K562 (cell line): ENCODE results near the gene PADI1. TPM values are rescaled to one million over a fixed set of nuclear protein-coding genes. Genes with fewer than 3 reads are reported as not detected.

Experiments used
- ATAC-seq: fragments of 200-7000 bp; cut with Tn5 transposase; 3 replicates; pipeline ENCODE4 v1.9.1; 2020; ENCODE audit warnings: moderate library complexity
- BruUV-seq: library from RNA; stranded (reverse); fragments of 400-500 nt; replicated peaks from 2 replicates; lab custom pipeline; 2021; lab: Mats Ljungman, UMichigan
- CTCF ChIA-PET: fragments of 300-600 bp; formaldehyde crosslinking; extraction: SDS; loops from one replicate; lab custom pipeline; 2021; ENCODE audit warnings: low intra/inter-chr PET ratio; lab: Yijun Ruan, JAX
- POLR2A ChIA-PET: fragments of 300-600, 350-650 bp; sonication (Branson Sonifier 250); formaldehyde crosslinking; extraction: SDS; loops from one replicate; lab custom pipeline; 2021; ENCODE audit warnings: antibody characterized with exemption, inconsistent platforms; lab: Yijun Ruan, JAX
- DNase-seq, 4 experiments: peaks; one replicate each; pipeline versions ENCODE4 v3.0.0 to v3.0.0-alpha.2; 2011 to 2018; ENCODE audit warnings: low spot score in 3 of 4, mixed read lengths in 3 of 4; ENCODE audit errors: extremely low read depth in 1 of 4
- FAIRE-seq: peaks from 2 replicates; lab custom pipeline; 2011; peaks lifted over from hg19 to GRCh38; lab: Jason Lieb, UNC
- H2AFZ ChIP-seq: 2 replicates; pipeline ENCODE4 v1.6.0; 2011; ENCODE audit warnings: low read depth, low read length, control low read depth, inconsistent platforms
- H3K27ac ChIP-seq: fragments of 200-600 bp; 3 replicates; pipeline ENCODE4 v1.8.0; 2011; ENCODE audit warnings: low read depth, mild to moderate bottlenecking, control low read depth, inconsistent platforms, low read length, moderate library complexity, mixed read lengths; ENCODE audit errors: extremely low read depth
- H3K27me3 ChIP-seq, 2 experiments: fragments of 300-600 bp in 1 of 2; 2 replicates in 1 of 2; 3 replicates in 1 of 2; pipeline versions ENCODE4 v1.6.0 to v1.8.0; 2011; ENCODE audit warnings: inconsistent platforms in 2 of 2, low read length in 2 of 2, mild to moderate bottlenecking in 1 of 2, mixed read lengths in 1 of 2, moderate library complexity in 1 of 2; ENCODE audit not compliant: control insufficient read depth in 2 of 2, insufficient read depth in 2 of 2
- H3K36me3 ChIP-seq: fragments of 300-600 bp; 3 replicates; pipeline ENCODE4 v1.8.0; 2011; ENCODE audit warnings: mild to moderate bottlenecking, low read length, inconsistent platforms; ENCODE audit not compliant: control insufficient read depth, insufficient read depth
- H3K4me1 ChIP-seq, 2 experiments: fragments of 200-600 bp in 1 of 2; replicated peaks in 1 of 2; 2 replicates in 1 of 2; 3 replicates in 1 of 2; pipeline versions ENCODE4 v1.5.1 to v1.8.0; 2011; ENCODE audit warnings: inconsistent platforms in 2 of 2, low read length in 2 of 2, mild to moderate bottlenecking in 1 of 2, mixed read lengths in 1 of 2, moderate library complexity in 1 of 2; ENCODE audit not compliant: control insufficient read depth in 2 of 2, insufficient read depth in 2 of 2
- H3K4me2 ChIP-seq: 2 replicates; pipeline ENCODE4 v1.6.1; 2011; ENCODE audit warnings: low read length, control low read depth, inconsistent platforms, mixed read lengths; ENCODE audit not compliant: insufficient read depth
- H3K4me3 ChIP-seq: fragments of 200-600 bp; sonication (generic), shearing (Covaris generic); 2 replicates; pipeline ENCODE4 v1.5.1; 2016; ENCODE audit warnings: control low read depth, inconsistent platforms
- H3K79me2 ChIP-seq: fragments of 200-600 bp; 3 replicates; pipeline ENCODE4 v1.8.0; 2011; ENCODE audit warnings: low read length, inconsistent platforms; ENCODE audit not compliant: control insufficient read depth, insufficient read depth
- H3K9ac ChIP-seq, 2 experiments: 2 replicates each; pipeline versions ENCODE4 v1.6.0 to v1.6.1; 2011; ENCODE audit warnings: low read depth in 2 of 2, low read length in 2 of 2, control low read depth in 1 of 2, inconsistent platforms in 1 of 2, mild to moderate bottlenecking in 1 of 2, mixed read lengths in 1 of 2; ENCODE audit not compliant: insufficient read depth in 1 of 2
- H3K9me1 ChIP-seq: one replicate; pipeline ENCODE4 v1.6.0; 2011; ENCODE audit warnings: inconsistent platforms, mild to moderate bottlenecking, low read length, moderate library complexity; ENCODE audit not compliant: control insufficient read depth, insufficient read depth
- H3K9me3 ChIP-seq: replicated peaks from 2 replicates; pipeline ENCODE4 v1.5.1; 2011; ENCODE audit warnings: low read depth, low read length, inconsistent platforms; ENCODE audit not compliant: control insufficient read depth, insufficient read depth
- H4K20me1 ChIP-seq: replicated peaks from 2 replicates; pipeline ENCODE4 v1.6.1; 2011; ENCODE audit warnings: low read length, inconsistent platforms, mixed read lengths; ENCODE audit not compliant: control insufficient read depth, insufficient read depth
- ADNP ChIP-seq: fragments of 200-800 bp; sonication (Bioruptor generic); IDR thresholded peaks from 2 replicates; pipeline ENCODE4 v1.6.1; 2016; ENCODE audit warnings: missing genetic modification characterization, missing compliant biosample characterization
- BCOR ChIP-seq: fragments of 450-650 bp; IDR thresholded peaks from 2 replicates; pipeline ENCODE4 v1.6.1; 2016
- COPS2 ChIP-seq: fragments of 450-650 bp; conservative IDR thresholded peaks from 2 replicates; pipeline ENCODE4 v1.6.1; 2016; ENCODE audit warnings: mild to moderate bottlenecking, moderate library complexity
- MYBL2 ChIP-seq, 2 experiments: fragments of 450-650 bp in 1 of 2; sonication (generic) in 1 of 2; formaldehyde crosslinking in 1 of 2; IDR thresholded peaks; 2 replicates each; pipeline versions ENCODE4 v1.6.1 to v1.8.1; 2017 to 2022; ENCODE audit warnings: borderline replicate concordance in 1 of 2, inconsistent platforms in 1 of 2, low read depth in 1 of 2, mild to moderate bottlenecking in 1 of 2, missing genetic modification reagents in 1 of 2, moderate library complexity in 1 of 2
- NFIX ChIP-seq: fragments of 250-450 bp; sonication (Bioruptor Pico); IDR thresholded peaks from 2 replicates; pipeline ENCODE4 v1.4.0; 2020; ENCODE audit warnings: low read depth, mild to moderate bottlenecking, moderate library complexity
- POLR2AphosphoS2 ChIP-seq: IDR thresholded peaks from 2 replicates; pipeline ENCODE4 v1.6.1; 2012; ENCODE audit warnings: low read length, improper control_type of control experiment
- RBM25 ChIP-seq: fragments of 200-400 bp; formaldehyde crosslinking; IDR thresholded peaks from 2 replicates; pipeline ENCODE4 v1.6.1; 2018; ENCODE audit warnings: low read length, low read depth, moderate library complexity; ENCODE audit not compliant: severe bottlenecking
- SAP30 ChIP-seq: fragments of 200-600 bp; sonication (generic); IDR thresholded peaks from 2 replicates; pipeline ENCODE4 v1.6.1; 2012; ENCODE audit warnings: borderline replicate concordance, low read depth, mild to moderate bottlenecking, moderate library complexity, low read length, control low read depth, inconsistent platforms; ENCODE audit not compliant: insufficient read depth, poor library complexity, severe bottlenecking
- SPI1 ChIP-seq: IDR thresholded peaks from 2 replicates; pipeline ENCODE4 v1.6.1; 2011; ENCODE audit warnings: low read depth, low read length, control low read depth, borderline replicate concordance
- ZNF24 ChIP-seq: fragments of 450-650 bp; IDR thresholded peaks from 2 replicates; pipeline ENCODE4 v1.6.1; 2016
- WGBS: fragments of 100-300 bp; shearing (Covaris generic); methylation state at CpG from one replicate; pipeline ENCODE4 v1.1.6; 2016; ENCODE audit warnings: low coverage, mixed read lengths; ENCODE audit not compliant: insufficient coverage; ENCODE audit errors: missing lambda C conversion rate; 5-methylcytosine and 5-hydroxymethylcytosine counted together
- in situ Hi-C: fragments of 300-500 bp; cut with MboI; formaldehyde crosslinking; loops from 4 replicates; pipeline ENCODE4 v1.15.0; 2018; ENCODE audit warnings: inconsistent platforms, mixed read lengths
- intact Hi-C: fragments of 100-400 bp; cut with micrococcal nuclease; formaldehyde crosslinking; loops from 2 replicates; pipeline ENCODE4 v1.14.2; 2022
- polyA plus RNA-seq, 8 experiments: library from polyadenylated mRNA; depleted of rRNA in 4 of 8; stranded (reverse) in 5 of 8; unstranded in 3 of 8; fragments of >200 nt; fragmentation: Nextera tagmentation in 2 of 8; fragmentation: Illumina TruSeq in 1 of 8; extraction: Ambion mirVana in 2 of 8; extraction: Trizol in 1 of 8; gene quantifications; 2 replicates each; pipeline versions ENCODE4 v1.2.1 to v1.2.3, GENCODE V29; 2011 to 2014; ENCODE audit warnings: inconsistent platforms in 1 of 8, missing spikeins in 1 of 8
- total RNA-seq, 7 experiments: library from RNA; depleted of rRNA in 6 of 7; stranded (reverse); fragments of >200 nt in 6 of 7; fragmentation: Illumina TruSeq in 2 of 7; extraction: Trizol in 2 of 7; gene quantifications; 2 replicates each; pipeline versions ENCODE4 v1.2.1 to v1.2.3, GENCODE V29; 2011 to 2021; ENCODE audit warnings: low replicate concordance in 1 of 7
- TF ChIP-seq, protein P1 (sequence below): fragments of 450-650 bp; IDR thresholded peaks from 2 replicates; pipeline ENCODE4 v1.6.1; 2017; ENCODE audit warnings: antibody characterized with exemption, mild to moderate bottlenecking
- TF ChIP-seq, protein P2 (sequence below): fragments of 450-650 bp; IDR thresholded peaks from 2 replicates; pipeline ENCODE4 v1.6.1; 2016; ENCODE audit warnings: low read depth, mild to moderate bottlenecking, moderate library complexity

The PADI1 gene
- total and polyA plus RNA-seq, 9 of the 15 experiments (the other 6 are each of a cell fraction or from before 2014, with no cell fraction given) = not detected

DNA sequence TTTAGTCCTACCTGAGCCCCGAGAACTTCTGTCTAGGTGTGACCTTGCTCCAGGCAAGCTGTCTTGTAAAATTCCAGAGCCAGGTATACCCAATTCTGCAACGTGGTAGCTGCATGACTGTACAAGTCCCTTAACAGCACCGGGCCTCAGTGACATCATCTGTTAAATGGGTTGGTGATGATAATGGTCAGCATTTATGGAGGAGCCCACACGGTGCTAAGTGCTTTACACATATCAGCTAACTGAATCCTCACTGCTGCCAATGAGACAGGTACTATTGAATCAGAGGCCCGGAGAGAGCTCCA is 37.2 kb upstream of the PADI1 start:
- ATAC-seq = no peak
- no peak overlapping the region for H3K27ac ChIP-seq
- ChIA-PET POLR2A (interaction anchor here (1.0 kb wide), 1 partner anchor 262 kb away, joined by 3 read pairs; no protein-coding TSS in a partner anchor), CTCF (interaction anchor here (0.7 kb wide), 1 partner anchor 68 kb away, joined by 3 read pairs; no protein-coding TSS in a partner anchor)
- no peaks in the 10 kb centered on the region for H3K9me1 ChIP-seq
- 0% methylated on average over 5 of the region's 5 CpGs for WGBS
- H3K27me3 ChIP-seq = peaks cover 17 to 34% of the 10 kb centered on the region in 2 experiments
- no peaks in the 10 kb centered on the region for H3K9me3 ChIP-seq
- peak in 1 of 4 experiments; percentile 6 for DNase-seq
- no peaks in the 10 kb centered on the region for H3K36me3 ChIP-seq
- no TSS peak for BruUV-seq
- no peaks in the 10 kb centered on the region; the same call in 1 of the 2 replicates for H4K20me1 ChIP-seq
- no peak overlapping the region for H3K4me2 ChIP-seq
- no peaks in the 10 kb centered on the region for H3K4me1 ChIP-seq
- H3K4me3 ChIP-seq = no peak overlapping the region
- no peaks in the 10 kb centered on the region for H3K79me2 ChIP-seq
- intact Hi-C loops (no loop called here), in situ Hi-C loops (no loop called here)
- FAIRE-seq = no peak
- H2AFZ ChIP-seq = no peak overlapping the region
- H3K9ac ChIP-seq = no peak overlapping the region
- no peak for TF ChIP-seq POLR2AphosphoS2
- no peak for TF ChIP-seq COPS2
- no peak for TF ChIP-seq ZNF24
- TF ChIP-seq SAP30 = no peak
- TF ChIP-seq, protein P1, sequence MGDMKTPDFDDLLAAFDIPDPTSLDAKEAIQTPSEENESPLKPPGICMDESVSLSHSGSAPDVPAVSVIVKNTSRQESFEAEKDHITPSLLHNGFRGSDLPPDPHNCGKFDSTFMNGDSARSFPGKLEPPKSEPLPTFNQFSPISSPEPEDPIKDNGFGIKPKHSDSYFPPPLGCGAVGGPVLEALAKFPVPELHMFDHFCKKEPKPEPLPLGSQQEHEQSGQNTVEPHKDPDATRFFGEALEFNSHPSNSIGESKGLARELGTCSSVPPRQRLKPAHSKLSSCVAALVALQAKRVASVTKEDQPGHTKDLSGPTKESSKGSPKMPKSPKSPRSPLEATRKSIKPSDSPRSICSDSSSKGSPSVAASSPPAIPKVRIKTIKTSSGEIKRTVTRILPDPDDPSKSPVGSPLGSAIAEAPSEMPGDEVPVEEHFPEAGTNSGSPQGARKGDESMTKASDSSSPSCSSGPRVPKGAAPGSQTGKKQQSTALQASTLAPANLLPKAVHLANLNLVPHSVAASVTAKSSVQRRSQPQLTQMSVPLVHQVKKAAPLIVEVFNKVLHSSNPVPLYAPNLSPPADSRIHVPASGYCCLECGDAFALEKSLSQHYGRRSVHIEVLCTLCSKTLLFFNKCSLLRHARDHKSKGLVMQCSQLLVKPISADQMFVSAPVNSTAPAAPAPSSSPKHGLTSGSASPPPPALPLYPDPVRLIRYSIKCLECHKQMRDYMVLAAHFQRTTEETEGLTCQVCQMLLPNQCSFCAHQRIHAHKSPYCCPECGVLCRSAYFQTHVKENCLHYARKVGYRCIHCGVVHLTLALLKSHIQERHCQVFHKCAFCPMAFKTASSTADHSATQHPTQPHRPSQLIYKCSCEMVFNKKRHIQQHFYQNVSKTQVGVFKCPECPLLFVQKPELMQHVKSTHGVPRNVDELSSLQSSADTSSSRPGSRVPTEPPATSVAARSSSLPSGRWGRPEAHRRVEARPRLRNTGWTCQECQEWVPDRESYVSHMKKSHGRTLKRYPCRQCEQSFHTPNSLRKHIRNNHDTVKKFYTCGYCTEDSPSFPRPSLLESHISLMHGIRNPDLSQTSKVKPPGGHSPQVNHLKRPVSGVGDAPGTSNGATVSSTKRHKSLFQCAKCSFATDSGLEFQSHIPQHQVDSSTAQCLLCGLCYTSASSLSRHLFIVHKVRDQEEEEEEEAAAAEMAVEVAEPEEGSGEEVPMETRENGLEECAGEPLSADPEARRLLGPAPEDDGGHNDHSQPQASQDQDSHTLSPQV = no peak
- TF ChIP-seq, protein P2, sequence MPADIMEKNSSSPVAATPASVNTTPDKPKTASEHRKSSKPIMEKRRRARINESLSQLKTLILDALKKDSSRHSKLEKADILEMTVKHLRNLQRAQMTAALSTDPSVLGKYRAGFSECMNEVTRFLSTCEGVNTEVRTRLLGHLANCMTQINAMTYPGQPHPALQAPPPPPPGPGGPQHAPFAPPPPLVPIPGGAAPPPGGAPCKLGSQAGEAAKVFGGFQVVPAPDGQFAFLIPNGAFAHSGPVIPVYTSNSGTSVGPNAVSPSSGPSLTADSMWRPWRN = no peak
- no peak for TF ChIP-seq MYBL2 (IDR thresholded peaks at IDR 0.05; ENCODE audit: low read depth)
- TF ChIP-seq MYBL2 (CRISPR knock-in tag; IDR thresholded peaks at IDR 0.05; ENCODE audit: borderline replicate concordance) = no peak
- peak; percentile 41; the same call in 1 of the 2 replicates for TF ChIP-seq ADNP (tag)
- no peak for TF ChIP-seq SPI1
- no peak for TF ChIP-seq NFIX (CRISPR knock-in tag)
- TF ChIP-seq BCOR = 0 out of 2 replicates have a peak, but pooled peaks have one; percentile 4
- peak; percentile 63 for TF ChIP-seq RBM25
